B cell (primary cell): ENCODE results near the gene CPEB2.

Experiments used
- CTCF ChIP-seq: fragments of 200-600 bp; IDR thresholded peaks from one replicate; pipeline ENCODE4 v1.8.0; 2022; ENCODE audit warnings: antibody characterized with exemption, mild to moderate bottlenecking
- EZH2 ChIP-seq: IDR thresholded peaks from 2 replicates; pipeline ENCODE4 v1.6.1; 2012; ENCODE audit warnings: borderline replicate concordance, low read depth, mild to moderate bottlenecking, moderate library complexity, low read length; ENCODE audit not compliant: insufficient read depth, poor library complexity, severe bottlenecking

GRCh38 chr4:15110120-15110571, 107.9 kb downstream of the CPEB2 start:
- TF ChIP-seq CTCF (no peak), EZH2 (no peak)
